Activated CD4-positive, alpha-beta T cell treated with anti-CD3 and anti-CD28 coated beads, Interleukin-2, amount 50 U/mL, for 4 hours (primary cell): ENCODE measurements around the gene APP.
"Not testable (repeated sequence)": the region's sequence is repeated elsewhere in the genome, so short reads cannot be mapped to it uniquely, and the experiment has no call there.

Source experiments
- DNase-seq, 2 experiments: peaks; one replicate each; pipeline ENCODE4 v3.0.0-alpha.2; 2020

APP gene

DNA sequence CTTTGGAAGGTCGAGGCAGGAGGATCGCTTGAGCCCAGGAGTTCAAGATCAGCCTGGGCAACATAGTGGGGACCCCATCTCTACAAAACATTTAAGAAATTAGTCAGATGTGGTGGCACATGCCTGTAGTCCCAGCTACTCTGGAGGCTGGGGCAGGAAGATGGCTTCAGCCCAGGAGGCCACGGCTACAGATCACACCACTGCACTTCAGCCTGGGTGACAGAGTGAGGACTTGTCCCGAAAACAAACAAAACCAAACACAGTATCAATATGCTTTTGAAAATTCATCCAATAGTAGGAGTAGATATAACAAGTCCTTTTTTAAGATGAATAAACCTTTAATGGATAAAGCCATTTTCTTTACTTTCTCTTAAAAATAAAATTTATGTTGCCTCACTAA is 8.5 kb downstream of the APP start:
- no peak for DNase-seq

GRCh38 chr21:26159869-26160268 is 10.7 kb downstream of the APP start:
- no peak for DNase-seq

DNA sequence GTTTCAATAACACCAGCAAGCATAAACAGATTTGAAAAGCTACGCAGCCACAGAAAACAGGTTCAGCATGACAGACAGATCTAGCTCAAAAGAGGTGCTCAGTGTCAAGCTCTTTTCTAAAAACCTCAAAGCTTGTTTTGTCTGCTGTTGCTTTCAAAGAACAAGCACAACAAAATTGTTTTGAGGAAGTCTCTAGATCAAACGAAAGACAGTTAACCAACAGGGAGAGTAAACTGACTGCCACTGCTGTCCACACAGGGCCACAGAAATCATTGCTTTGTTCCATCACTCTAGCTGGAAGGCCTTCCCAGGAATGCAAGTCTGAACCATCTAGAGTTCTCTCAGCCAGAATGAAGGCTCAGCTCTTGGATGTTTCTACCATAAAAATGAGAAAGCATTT is 12.8 kb downstream of the APP start:
- DNase-seq: no peak

DNA sequence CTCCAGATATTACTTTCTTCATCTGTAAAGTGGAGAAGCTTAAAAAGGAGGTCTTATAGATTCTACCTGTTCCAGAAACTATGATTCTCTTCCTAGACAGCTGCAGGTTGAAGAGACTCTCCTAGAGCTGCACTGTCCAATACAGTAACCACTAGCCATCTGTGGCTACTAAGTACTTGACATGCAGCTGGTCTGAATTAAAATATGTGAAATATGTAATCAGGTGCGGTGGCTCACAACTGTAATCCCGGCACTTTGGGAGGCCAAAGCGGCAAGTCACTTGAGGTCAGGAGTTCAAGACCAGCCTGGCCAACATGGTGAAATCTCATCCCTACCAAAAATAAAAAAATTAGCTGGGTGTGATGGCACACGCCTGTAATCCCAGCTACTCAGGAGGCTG is 15.8 kb downstream of the APP start:
- DNase-seq: no peak

DNA sequence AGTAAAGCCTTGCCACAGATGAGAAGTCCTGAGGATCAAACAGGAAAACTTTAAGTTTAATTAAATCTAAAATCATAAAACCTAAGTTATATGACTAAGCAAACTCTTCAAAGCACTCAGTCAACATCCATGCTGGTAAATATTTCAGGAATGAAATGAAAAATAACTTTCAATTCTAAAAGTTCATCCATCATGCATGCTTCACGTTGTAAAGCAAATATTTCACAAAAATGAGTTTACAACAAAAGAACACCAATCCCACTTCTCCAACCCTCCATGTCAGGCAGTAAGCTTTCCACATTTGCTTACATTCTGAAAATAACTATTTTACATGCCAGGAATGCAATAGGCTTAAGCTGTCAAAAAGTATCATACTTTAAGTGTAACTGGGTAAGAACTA is 16.8 kb downstream of the APP start:
- no peak for DNase-seq

DNA sequence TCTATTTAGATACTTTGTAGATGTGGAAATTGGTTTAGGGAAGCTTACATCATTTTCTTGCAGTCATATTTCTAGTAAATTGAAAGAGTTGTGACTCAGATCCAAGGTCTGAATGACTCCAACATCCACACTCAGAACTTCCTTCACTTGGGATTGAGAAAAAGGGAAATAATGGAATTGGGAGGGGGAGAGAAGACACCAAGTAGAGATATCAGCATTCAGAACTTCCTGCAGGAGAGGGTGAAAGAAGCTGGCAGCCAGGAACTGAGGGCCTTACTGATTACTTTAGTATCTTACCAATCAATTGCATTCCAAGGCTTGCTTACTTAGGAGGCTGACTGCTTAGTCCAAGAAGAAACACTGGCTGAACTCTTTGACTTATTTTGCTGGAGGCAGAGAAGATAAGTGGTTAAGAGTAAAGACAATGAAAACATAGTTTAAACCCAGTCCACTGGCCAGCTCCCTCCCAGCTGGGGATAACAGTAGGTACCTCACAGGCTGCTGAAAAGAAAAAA is 21.7 kb downstream of the APP start:
- no peak for DNase-seq

DNA sequence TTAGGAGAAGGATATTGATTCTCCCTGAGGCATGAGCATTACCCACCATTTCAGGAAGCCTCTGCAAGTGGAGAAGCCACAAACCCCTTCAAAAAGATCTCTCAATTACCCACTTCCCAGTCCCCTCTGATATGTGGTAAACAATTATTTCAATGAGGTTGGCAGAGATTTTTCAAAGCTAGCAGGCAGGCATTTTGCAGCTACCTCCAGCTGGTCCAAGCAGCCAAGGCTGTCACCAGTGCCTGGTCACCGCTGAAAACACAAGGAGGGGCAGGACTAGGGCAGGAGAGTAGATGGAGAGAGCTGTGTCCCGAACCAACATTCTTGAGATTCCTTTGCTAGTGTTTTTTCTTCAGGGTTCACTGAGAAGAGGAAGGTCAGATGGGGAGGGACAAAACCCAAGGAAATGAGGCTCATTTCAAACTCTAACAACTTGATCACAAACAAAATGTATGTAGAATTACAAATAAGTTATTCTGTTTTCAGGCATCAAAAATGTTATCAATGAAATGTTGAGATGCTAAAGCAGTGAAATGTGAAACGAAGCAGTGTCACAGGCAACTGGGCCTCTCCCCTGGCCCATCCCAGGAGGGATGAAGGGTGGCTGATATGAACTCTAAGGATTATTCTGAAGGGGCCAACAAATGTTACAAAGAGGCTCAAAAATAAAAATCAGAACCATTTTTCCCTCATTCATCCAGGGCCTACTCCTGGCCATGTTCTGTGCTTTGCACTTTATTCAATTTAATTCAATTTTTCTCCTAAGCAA is 22.3 kb downstream of the APP start:
- DNase-seq: no peak

DNA sequence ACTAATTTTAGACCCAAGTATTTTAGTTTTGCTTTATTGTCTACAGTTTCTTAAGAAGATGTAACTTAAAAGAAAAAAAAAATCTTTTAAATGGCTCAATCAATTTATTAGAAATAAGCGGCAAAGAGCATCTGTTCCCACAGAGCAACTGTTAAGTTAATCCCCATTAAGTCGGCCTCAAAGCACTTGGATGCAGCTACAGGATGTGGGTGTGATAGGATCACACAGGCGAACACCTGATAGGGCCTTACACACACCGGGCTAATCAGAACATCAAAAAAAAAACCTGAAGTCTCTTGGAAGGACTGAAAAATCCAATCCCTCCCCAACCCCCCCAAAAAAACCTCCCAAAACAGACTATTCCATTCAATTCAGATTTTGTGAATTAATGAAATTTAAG is 23.0 kb downstream of the APP start:
- no peak for DNase-seq

- DNase-seq: no peak
Measured at GRCh38 chr21:26146681-26147080, 23.9 kb downstream of the APP start.

DNA sequence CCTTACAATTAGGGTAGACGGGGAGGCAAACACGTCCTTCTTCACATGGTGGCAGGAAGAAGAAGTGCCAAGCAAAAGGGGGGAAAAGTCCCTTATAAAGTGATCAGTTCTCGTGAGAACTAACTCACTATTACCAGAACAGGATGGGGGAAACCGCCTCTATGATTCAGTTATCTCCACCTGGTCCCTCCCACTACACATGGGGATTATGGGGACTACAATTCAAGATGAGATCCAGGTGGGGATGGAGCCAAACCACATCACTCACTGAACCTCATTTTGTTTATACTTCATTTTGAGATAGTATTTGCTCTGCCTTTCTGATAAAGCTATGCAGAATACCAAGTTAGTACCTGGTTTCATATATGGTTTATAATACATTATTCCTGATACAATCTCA is 26.5 kb downstream of the APP start:
- no peak for DNase-seq

DNA sequence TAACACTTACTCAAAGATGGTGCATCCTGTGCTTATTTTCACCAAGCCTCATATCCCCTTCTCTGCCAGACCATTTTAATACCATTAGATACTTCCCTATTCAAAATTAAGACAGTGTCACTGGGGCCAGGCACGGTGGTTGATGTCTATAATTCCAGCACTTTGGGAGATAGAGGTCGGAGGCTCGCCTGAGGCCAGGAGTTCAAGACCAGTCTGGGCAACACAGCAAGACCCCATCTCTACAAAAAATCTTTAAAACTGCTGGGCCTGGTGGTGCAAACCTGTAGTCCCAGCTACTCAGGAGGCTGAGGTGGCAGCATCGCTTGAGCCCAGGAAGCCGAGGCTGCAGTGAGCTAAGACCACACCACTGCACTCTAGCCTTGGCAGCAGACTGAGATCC is 28.2 kb downstream of the APP start:
- DNase-seq: no peak

DNA sequence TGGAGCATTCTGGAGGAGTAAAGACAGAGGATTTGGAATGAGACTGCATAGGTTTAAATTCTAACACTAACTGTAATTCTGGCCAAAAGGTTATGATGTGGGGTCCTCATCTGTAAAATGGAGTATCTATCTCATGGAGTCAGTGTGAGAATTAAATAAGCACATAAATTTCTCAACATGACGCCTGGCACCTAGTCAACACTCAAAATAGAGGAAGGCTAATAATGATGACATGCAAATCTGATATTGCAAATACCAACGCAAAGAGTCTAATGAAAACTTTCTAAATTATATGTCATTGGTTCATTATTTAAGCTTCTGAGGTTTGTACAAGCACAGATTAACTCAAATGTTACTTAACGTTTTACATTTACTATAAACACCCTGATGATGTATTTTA is 29.6 kb downstream of the APP start:
- no peak for DNase-seq

GRCh38 chr21:26140164-26140579 is 30.4 kb downstream of the APP start:
- DNase-seq: no peak

GRCh38 chr21:26138615-26139257 is 31.8 kb downstream of the APP start:
- no peak for DNase-seq

DNA sequence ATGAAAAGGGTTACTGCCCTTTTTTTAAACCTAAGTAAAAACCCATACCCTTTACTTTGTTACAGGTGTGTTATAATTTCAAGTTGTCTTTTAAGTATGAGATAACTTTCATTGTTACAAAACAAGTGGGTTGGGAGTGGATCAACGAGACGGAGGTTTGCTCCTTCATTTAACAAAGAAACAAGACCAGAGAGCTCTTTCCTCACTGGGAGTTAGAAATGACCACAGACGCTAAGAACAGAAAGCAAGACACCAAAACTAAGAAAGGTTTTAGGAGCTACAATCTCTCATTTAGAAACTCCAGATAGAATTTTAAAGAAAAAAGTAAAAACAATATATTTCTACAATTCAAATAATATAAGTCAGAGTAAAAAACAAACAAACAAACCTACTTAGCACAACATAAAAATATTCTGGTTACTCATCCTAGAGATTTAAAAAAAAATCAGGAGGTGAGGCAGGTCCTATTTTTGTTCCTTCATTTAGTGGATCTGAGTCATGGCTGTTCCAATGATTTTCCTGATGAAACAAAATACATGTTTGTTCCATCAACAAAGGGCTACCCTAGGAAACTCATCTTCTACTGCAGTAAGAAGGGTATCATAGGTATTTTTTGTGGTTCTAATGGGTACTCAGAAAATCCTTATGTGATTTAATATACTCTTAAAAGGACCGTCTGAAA is 33.0 kb downstream of the APP start:
- DNase-seq: no peak

GRCh38 chr21:26136671-26137070 is 33.9 kb downstream of the APP start:
- no peak for DNase-seq

DNA sequence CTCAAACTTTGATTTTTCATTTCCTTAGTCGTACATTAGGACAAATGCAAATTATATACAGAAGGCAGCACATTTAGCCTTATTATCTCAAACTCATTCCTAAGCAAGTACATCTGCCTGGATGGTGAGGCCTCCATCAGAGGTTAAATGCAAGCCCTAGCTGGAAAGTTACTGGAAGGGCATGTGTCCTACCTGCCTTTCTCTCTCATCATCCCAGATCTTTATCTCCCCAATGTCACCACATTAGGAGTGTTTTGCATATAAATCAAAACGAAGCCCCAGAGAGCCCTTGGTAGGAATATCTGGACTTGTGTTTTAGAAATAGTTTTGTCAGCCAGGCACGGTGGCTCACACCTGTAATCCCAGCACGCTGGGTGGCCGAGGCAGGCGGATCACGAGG is 35.0 kb downstream of the APP start:
- DNase-seq: no peak

GRCh38 chr21:26131554-26131953 is 39.0 kb downstream of the APP start:
- no peak for DNase-seq

GRCh38 chr21:26131053-26131452 is 39.5 kb downstream of the APP start:
- DNase-seq: not testable (repeated sequence)

DNA sequence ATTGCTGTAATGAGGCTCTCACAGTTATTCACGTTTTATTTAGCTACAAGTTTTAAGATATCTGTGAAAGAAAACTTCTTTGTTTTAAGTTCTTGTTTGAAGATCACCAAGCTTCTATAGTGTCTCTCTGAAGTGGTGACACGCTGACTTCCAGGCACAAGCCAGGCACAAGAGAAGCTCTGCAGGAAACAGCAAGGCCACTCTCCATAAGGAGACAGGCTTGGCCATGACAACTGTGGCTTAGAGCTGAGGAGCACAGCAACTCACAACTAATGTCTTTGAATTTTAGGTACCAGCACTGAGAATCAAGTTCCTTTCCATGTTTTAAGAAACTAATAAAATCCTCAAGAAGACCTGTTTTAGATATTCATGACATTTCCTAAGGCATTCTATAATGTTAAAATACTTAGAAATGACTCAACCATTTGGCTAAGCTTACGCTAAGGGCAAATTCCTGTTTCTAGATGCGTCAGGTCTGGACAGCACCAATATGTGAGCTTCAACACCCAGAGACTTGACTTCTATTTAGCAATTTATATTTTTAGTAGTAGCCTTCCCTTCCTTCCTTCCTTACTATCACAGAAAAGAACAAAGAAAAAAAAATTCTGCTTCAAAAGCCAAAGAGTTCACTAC is 40.2 kb downstream of the APP start:
- DNase-seq: no peak

- no peak for DNase-seq
Measured at GRCh38 chr21:26127918-26128317, 42.7 kb downstream of the APP start.

GRCh38 chr21:26127073-26127814 is 43.3 kb downstream of the APP start:
- no peak for DNase-seq

DNA sequence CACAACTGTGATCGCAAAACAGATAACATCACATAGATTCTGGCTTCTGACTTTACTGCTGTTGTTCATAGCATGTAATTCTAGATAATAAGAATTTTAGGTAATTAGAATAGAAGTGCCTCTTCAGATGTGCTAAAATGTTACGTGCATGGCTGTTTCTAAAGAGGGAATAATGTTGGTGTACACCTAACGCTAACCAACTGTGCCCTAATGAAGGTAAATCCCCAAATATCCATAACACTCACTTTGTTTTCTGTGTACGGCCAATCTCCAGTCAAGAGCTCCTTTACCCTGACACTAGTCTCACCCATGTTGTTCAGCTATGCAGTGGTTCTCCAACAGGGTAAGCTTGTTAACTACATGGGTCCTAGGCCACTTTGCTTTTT is 44.4 kb downstream of the APP start:
- DNase-seq: no peak
